Measurements from ENCODE around the gene CCDC192. TPM values are rescaled to one million over a fixed set of nuclear protein-coding genes. Genes with fewer than 3 reads are reported as not detected.

The CCDC192 gene
- total RNA-seq, 2 experiments from 2014 or later: not detected

GRCh38 chr5:127959152-127959764 is 256.1 kb downstream of the CCDC192 start:
- H3K27ac Mint-ChIP-seq: no peak overlapping the region
- POLR2A ChIA-PET: no interaction called here
- DNase-seq (peak in 5 of 14 experiments; percentile 3 to 32 (median 12)), ATAC-seq (ENCODE audit: poor library complexity) (no peak)
- TF ChIP-seq CTCF (IDR thresholded peaks at IDR 0.05): no peak
- CTCF ChIA-PET: no interaction called here
- H3K4me3 Mint-ChIP-seq: no peak overlapping the region
- Histone ChIP-seq H3K27ac (ENCODE audit: low read depth in 1 of 2, low read length in 2 of 2) (no peak overlapping the region), H3K4me1 (ENCODE audit: insufficient read depth, low read length) (no peaks in the 10 kb centered on the region), H3K36me3 (ENCODE audit: insufficient read depth, low read length) (no peaks in the 10 kb centered on the region), H3K9me3 (ENCODE audit: control insufficient read depth in 1 of 2, insufficient read depth in 1 of 2, low read length in 2 of 2) (no peaks in the 10 kb centered on the region), H3K4me3 (ENCODE audit: low read length) (no peak overlapping the region), H3K27me3 (ENCODE audit: control insufficient read depth in 1 of 2, insufficient read depth in 2 of 2, low read length in 2 of 2) (no peaks in the 10 kb centered on the region)
- no peaks in the 10 kb centered on the region for H3K27me3 Mint-ChIP-seq
- peaks cover 31% of the 10 kb centered on the region for H3K4me1 Mint-ChIP-seq (ENCODE audit: low read depth)
- H3K36me3 Mint-ChIP-seq (ENCODE audit: low read depth): peaks cover 36% of the 10 kb centered on the region
- H3K9me3 Mint-ChIP-seq: no peaks in the 10 kb centered on the region
- intact Hi-C loops (cut with DNase I, micrococcal nuclease): loop anchor here in 1 of 2 experiments (5.0 kb wide), 1 partner anchor 128 kb away; no protein-coding TSS in a partner anchor

GRCh38 chr5:127960270-127960691 is 257.1 kb downstream of the CCDC192 start:
- no peaks in the 10 kb centered on the region for H3K27me3 Mint-ChIP-seq
- DNase-seq: no peak
- POLR2A ChIA-PET: no interaction called here
- no peak overlapping the region for H3K4me3 ChIP-seq (ENCODE audit: low read length)
- H3K36me3 ChIP-seq (ENCODE audit: insufficient read depth, low read length): no peaks in the 10 kb centered on the region
- H3K9me3 ChIP-seq (ENCODE audit: control insufficient read depth in 1 of 2, insufficient read depth in 1 of 2, low read length in 2 of 2): no peaks in the 10 kb centered on the region
- CTCF ChIA-PET: no interaction called here
- H3K4me1 ChIP-seq (ENCODE audit: insufficient read depth, low read length): no peaks in the 10 kb centered on the region
- H3K27me3 ChIP-seq (ENCODE audit: control insufficient read depth in 1 of 2, insufficient read depth in 2 of 2, low read length in 2 of 2): no peaks in the 10 kb centered on the region
- H3K27ac Mint-ChIP-seq: no peak overlapping the region
- TF ChIP-seq CTCF (IDR thresholded peaks at IDR 0.05): no peak
- no peak overlapping the region for H3K4me3 Mint-ChIP-seq
- peaks cover 31% of the 10 kb centered on the region for H3K4me1 Mint-ChIP-seq (ENCODE audit: low read depth)
- no peaks in the 10 kb centered on the region for H3K9me3 Mint-ChIP-seq
- ATAC-seq (ENCODE audit: poor library complexity): no peak
- H3K27ac ChIP-seq (ENCODE audit: low read depth in 1 of 2, low read length in 2 of 2): no peak overlapping the region
- H3K36me3 Mint-ChIP-seq (ENCODE audit: low read depth): peaks cover 32% of the 10 kb centered on the region
- intact Hi-C loops (cut with DNase I, micrococcal nuclease): no loop called here

- Mint-ChIP-seq H3K4me1 (ENCODE audit: low read depth) (peaks cover 31% of the 10 kb centered on the region), H3K36me3 (ENCODE audit: low read depth) (peaks cover 31% of the 10 kb centered on the region), H3K27ac (no peak overlapping the region), H3K9me3 (no peaks in the 10 kb centered on the region), H3K27me3 (no peaks in the 10 kb centered on the region), H3K4me3 (no peak overlapping the region)
- Histone ChIP-seq H3K9me3 (ENCODE audit: control insufficient read depth in 1 of 2, insufficient read depth in 1 of 2, low read length in 2 of 2) (peaks cover 0 to 4% of the 10 kb centered on the region in 2 experiments), H3K4me1 (ENCODE audit: insufficient read depth, low read length) (no peaks in the 10 kb centered on the region), H3K27ac (ENCODE audit: low read depth in 1 of 2, low read length in 2 of 2) (no peak overlapping the region), H3K27me3 (ENCODE audit: control insufficient read depth in 1 of 2, insufficient read depth in 2 of 2, low read length in 2 of 2) (no peaks in the 10 kb centered on the region), H3K4me3 (ENCODE audit: low read length) (no peak overlapping the region), H3K36me3 (ENCODE audit: insufficient read depth, low read length) (no peaks in the 10 kb centered on the region)
- ATAC-seq (ENCODE audit: poor library complexity): no peak
- POLR2A ChIA-PET: interaction anchor here (0.7 kb wide), 1 partner anchor 38 kb away, joined by 4 read pairs; no protein-coding TSS in a partner anchor
- no peak for DNase-seq
- intact Hi-C loops (cut with DNase I, micrococcal nuclease): no loop called here
- CTCF ChIA-PET: no interaction called here
- no peak for TF ChIP-seq CTCF (IDR thresholded peaks at IDR 0.05)
Measured at GRCh38 chr5:127961006-127961762, 258.0 kb downstream of the CCDC192 start.

All from CD4-positive, alpha-beta T cell (primary cell).